Measurements from ENCODE around the gene ODF2. TPM values are rescaled to one million over a fixed set of nuclear protein-coding genes. Genes with fewer than 3 reads are reported as not detected.
"Not testable (repeated sequence)": the region's sequence is repeated elsewhere in the genome, so short reads cannot be mapped to it uniquely, and the experiment has no call there.

The ODF2 gene
- polyA plus RNA-seq, 4 donors, result 36.0 to 57.2 (median 46.6) TPM

DNA sequence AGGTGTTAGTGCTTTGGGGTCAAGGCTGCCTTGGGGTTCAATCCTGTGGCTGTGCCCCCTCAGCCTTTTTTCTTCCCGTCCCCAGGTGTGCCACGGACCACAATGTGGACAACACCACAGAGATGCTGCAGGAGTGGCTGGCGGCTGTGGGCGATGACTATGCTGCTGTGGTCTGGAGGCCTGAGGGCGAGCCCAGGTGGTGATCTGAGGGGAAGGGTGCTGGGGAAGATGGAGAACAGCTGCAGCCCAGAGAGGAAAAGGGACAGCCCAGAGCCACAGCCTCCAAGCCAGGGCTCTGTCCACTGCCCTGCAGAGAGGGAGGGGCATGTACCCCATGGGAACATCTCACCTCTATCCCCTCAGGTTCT is 33.0 kb upstream of the ODF2 start:
- no peak for DNase-seq (ENCODE audit: low read depth in 4 of 4, low spot score in 2 of 4)

DNA sequence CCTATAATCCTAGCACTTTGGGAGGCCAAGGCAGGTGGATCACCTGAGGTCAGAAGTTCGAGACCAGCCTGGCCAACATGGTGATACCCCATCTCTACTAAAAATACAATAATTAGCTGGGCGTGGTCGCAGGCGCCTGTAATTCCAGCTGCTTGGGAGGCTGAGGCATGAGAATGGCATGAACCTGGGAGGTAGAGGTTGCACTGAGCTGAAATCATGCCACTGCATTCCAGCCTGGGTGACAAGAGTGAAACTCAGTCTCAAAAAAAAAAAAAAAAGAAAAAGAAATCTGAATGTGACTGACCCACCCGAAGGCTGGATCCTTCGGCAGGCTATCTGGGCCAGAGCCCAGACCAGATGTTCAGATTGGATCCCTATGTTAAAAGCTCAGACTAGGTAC is 32.5 kb upstream of the ODF2 start:
- not testable (repeated sequence) for DNase-seq (ENCODE audit: low read depth in 4 of 4, low spot score in 2 of 4)

DNA sequence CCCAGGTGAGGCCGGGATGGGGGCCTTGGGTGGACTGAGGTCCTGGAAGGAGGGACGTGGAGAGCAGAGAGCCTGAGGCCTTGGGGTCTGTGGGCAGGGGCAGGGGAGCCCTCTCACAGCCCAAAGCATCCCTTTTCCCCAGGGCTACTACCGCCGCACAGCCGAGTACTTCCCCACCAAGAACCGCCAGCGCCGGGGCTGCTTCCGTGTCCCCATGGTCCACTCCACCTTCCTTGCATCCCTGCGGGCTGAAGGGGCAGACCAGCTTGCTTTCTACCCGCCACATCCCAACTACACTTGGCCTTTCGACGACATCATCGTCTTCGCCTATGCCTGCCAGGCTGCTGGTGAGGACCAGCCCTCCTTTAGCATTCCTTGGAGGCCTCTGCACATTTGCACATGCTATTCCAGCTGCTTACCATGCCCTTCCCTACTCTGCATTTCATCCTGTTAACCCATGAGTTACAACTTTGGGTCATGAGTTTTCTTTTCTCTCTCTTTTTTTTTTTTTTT is 31.5 kb upstream of the ODF2 start:
- no peak for DNase-seq (ENCODE audit: low read depth in 4 of 4, low spot score in 2 of 4)

DNA sequence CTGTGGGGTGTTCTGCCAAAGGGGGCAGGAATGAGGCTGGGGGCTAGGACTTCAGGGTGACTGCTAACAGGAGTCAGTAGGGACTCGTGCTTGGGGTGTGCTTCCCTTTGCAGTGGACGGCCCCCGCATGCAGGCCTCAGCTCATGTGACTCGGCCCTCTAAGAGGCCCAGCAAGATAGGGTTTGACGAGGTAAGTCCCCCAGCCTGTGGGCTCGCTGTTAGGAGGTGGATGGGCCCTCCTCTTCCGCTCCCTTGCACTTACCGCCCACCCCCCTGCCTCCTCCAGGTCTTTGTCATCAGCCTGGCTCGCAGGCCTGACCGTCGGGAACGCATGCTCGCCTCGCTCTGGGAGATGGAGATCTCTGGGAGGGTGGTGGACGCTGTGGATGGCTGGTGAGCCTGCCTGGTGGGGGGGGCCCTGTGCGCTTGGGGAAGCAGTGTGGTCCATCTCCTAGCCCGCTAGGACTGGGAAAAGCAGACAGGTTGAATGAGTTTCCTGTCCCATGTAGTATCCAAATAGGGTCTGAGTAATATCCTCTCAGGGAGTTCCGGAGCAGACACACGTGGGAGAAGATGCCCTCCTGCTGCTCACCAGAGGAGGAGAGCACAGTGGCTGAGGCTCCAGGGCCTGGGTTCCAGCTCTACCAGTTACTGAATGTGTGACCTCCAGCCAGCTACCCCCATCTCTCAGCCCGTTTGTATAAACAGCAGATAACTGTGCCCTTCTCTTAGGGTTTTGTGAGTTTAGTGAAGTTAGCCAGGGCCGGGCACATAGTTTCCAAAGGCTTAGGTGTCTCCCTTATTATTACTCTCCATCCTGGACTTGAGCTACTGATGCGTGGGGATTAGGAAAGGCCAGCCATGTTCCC is 26.9 kb upstream of the ODF2 start:
- DNase-seq (ENCODE audit: low read depth in 4 of 4, low spot score in 2 of 4), result no peak

DNA sequence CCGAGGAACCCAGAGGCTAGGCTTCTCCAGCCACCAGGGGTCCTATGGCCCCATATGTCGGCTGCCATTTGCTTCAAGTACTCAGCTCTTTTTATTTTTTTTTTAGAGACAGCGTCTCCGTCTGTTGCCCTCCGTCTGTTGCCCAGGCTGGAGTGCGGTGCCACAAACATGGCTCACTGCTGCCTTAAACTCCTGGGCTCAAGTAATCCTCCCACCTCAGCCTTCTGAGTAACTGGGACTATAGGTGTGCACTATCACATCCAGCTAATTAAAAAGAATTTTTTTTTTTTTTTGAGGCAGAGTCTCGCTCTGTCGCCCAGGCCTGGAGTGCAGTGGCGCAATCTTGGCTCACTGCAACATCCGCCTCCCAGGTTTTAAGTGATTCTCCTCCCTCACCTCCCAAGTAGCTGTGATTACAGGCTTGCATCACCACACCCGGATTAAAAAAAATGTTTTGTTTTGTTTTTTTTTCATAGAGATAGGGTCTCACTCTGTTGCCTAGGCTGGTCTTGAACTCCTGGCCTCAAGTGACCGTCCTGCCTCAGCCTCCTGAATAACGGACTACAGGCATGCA is 26.2 kb upstream of the ODF2 start:
- no peak for DNase-seq (ENCODE audit: low read depth in 4 of 4, low spot score in 2 of 4)

DNA sequence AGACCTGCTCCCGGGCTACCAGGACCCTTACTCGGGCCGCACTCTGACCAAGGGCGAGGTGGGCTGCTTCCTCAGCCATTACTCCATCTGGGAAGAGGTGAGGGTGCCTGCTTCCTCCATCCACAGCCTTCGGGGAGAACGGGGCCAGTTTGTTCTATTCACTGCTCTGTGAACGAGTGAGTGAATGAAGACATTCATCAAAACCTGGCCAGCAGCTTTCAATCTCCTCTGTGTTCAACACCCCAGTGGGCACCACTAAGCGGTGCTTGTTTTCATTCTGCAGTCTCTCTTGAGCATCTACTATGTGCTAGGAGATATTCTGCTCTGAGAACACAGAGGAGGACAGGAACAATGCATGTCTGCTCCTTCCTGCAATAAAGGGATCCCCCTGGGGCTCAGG is 24.6 kb upstream of the ODF2 start:
- no peak for DNase-seq (ENCODE audit: low read depth in 4 of 4, low spot score in 2 of 4)

DNA sequence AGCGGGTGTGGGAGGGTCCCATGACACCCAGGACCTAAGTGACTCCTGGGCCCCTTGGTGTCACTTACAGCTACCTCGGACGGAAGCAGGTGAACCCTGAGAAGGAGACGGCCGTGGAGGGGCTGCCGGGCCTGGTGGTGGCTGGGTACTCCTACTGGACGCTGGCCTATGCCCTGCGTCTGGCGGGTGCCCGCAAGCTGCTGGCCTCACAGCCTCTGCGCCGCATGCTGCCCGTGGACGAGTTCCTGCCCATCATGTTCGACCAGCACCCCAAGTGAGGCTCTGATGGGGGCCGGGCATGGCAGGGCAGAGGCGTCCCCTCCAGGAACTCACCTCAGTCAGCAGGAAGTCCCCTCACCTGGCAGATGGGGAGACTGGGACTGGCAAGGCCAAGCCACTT is 21.5 kb upstream of the ODF2 start:
- no peak for DNase-seq (ENCODE audit: low read depth in 4 of 4, low spot score in 2 of 4)

DNA sequence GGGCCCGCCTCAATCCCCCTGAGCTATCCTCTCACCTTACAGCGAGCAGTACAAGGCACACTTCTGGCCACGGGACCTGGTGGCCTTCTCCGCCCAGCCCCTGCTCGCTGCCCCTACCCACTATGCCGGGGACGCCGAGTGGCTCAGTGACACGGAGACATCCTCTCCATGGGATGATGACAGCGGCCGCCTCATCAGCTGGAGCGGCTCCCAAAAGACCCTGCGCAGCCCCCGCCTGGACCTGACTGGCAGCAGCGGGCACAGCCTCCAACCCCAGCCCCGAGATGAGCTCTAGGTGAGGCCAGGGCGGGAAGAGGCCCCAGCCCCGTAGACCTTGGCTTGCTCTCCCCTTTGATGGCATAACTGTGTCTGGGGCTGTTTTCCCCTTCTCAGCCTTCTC is 20.2 kb upstream of the ODF2 start:
- no peak for DNase-seq (ENCODE audit: low read depth in 4 of 4, low spot score in 2 of 4)

DNA sequence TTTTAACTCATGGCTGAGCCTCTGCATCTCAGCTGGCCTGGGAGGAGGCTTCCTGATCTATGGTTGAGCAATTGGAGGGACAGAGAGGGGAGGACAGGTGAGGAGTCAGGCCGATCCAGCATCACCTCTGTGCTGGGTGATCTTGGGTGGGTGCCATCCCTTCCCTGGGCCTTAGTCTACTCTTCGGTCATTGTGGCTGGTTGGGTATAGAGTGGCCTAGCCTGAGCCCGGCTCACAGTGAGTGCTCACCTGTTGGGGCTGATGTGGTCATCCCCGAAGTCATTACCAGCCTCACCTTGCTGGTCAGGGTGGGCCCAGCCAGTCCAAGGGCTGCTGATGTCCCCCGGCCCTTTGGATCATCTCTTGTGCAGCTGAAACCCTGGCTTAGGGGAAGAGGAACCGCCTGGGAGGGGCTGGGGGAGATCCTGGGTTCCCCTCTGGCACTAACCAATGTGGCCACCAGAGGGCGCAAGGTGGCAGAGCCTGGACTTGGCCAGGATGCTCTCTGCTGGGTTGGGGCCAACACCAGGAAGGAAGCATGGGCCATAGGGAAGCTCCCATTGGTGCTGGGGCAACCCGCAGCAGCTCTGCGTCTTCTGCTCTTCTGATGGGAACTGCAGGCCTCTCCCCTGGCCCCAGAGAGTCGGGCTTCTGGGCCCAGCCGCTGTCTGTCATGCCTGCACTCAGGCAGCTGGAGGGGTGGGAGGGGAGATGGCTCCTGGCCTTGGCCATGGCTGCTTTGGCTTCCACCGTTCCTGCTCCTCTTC is 17.3 kb upstream of the ODF2 start:
- no peak for DNase-seq (ENCODE audit: low read depth in 4 of 4, low spot score in 2 of 4)

DNA sequence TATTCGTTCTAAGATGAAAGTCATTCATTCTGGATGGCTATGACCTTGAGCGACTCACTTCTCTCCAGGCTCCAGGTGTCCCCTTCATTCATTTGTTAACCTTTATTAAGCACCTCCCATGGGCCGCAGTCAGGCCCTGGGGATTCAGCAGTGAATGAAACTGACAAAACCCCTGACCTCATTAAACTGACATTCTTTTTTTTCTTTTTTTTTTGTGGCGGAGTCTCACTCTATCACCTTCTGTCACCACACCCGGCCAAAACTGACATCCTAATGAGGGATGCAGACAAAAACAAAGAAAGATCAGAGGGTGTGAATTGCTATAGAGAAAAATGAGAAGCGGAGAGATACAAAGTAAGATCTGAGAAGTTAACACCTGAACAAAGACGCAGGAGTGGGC is 16.5 kb upstream of the ODF2 start:
- no peak for DNase-seq (ENCODE audit: low read depth in 4 of 4, low spot score in 2 of 4)

DNA sequence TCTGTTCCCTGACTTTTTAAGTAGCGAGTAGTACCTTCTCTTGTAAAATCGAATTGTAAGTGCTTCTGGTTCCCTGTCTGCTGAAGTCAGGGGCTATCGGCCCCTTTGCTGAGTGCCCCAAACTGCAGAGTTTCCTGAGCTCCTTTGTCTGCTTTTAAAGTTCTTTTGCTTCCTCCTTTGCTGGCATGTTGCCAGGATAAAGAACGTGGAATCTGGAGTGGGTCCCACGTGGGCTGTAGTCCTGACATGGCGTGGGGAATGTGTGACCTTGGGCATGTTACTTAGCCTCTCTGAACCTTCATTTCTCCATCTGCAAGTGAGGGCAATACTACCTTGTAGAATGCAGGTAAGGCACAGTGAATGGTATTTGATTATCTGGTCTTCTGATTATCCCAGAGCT is 13.7 kb upstream of the ODF2 start:
- no peak for DNase-seq (ENCODE audit: low read depth in 4 of 4, low spot score in 2 of 4)

DNA sequence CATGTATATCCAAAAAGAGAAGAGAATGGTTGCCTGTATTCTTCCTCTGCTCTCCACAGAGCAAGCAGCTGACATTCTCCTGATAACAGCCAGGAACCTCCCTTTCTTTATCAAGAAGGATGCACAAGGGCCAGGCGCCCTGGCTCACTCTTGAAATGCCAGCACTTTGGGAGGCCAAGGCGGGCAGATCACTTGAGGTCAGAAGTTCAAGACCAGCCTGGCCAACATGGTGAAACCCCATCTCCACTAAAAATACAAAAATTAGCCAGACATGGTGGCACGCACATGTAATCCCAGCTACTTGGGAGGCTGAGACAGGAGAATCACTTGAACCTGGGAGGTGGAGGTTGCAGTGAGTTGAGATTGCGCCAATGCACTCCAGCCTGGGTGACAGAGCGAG is 9.3 kb upstream of the ODF2 start:
- DNase-seq (ENCODE audit: low read depth in 4 of 4, low spot score in 2 of 4), result not testable (repeated sequence)

DNA sequence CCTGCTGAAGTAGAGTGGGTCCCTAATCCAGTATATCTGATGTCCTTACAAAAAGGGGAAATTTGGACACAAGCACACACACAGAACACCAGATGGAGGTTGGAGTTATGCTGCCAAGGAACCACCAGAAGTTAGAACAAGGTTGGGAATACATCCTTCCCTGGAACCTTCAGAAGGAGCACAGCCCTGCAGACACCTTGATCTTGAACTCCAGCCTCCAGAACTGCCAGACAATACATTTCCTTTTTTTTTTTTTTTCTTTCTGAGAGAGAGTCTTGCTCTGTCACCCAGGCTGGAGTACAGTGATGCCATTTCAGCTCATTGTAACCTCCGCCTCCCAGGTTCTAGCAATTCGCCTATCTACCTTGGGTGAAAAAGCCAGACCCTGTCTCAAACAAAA is 7.1 kb upstream of the ODF2 start:
- no peak for DNase-seq (ENCODE audit: low read depth in 4 of 4, low spot score in 2 of 4)

DNA sequence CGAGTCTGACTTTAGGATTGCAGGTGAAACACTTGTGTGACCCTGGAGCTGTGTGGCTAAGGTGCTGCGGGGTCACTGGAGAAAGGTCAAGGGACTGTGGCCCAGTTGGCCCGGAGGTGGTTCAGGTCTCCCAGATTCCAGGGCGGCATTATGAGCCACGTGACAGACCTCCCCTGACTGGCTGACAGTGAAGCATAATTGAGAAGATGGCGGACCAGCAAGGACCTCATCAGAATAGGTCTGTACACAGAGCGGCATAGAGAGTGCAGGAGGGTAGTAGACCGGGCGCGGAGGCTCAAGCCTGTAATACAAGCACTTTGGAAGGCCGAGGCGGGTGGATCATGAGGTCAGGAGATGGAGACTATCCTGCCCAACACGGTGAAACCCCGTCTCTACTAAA is 815 bp upstream of the ODF2 start:
- DNase-seq (ENCODE audit: low read depth in 4 of 4, low spot score in 2 of 4), result no peak

DNA sequence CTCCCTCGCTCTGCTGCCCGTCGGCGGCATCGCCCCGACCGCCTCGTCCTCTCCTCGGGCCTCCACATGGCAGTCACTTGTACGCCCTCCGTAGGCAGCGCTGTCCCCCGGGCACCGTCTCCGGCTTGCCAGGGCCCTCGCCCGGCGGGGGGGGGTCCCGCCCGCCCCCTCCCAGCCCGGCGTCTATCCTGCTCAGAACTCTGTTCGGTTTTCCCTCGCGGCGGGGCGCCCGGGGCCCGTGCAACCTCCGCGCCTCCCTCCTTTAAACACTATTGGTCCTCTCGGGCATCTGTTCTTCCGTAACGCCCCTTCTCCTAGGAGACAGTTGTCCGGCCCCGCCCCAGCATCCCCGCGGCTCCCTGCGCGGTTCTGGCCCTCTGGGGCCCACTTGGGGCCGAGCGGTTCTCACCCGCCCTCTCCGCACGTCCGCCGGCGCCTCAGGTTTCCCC is 831 bp downstream of the ODF2 start:
- peak in 2 of 4 donors; percentile 28 to 32 for DNase-seq (ENCODE audit: low read depth in 4 of 4, low spot score in 2 of 4)

DNA sequence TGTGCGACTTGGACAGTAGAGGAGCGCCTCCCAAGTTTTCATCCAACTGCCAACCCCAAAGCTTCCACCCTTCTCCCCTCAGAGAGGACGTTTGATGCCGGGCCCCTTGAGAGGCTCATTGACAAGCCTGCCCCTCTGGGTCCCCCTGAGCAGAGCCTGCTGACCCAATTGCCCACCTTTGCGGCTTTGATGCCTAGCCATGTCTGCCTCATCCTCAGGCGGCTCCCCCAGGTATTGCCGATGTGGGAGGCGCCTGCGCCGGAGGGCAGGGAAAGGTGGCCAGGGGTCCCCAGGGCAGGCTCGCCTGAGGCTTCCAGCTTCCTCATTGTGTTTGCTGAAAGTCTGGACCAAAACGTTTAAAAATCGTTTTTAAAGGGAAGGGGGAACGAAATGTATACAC is 1.4 kb downstream of the ODF2 start:
- no peak for DNase-seq (ENCODE audit: low read depth in 4 of 4, low spot score in 2 of 4)

DNA sequence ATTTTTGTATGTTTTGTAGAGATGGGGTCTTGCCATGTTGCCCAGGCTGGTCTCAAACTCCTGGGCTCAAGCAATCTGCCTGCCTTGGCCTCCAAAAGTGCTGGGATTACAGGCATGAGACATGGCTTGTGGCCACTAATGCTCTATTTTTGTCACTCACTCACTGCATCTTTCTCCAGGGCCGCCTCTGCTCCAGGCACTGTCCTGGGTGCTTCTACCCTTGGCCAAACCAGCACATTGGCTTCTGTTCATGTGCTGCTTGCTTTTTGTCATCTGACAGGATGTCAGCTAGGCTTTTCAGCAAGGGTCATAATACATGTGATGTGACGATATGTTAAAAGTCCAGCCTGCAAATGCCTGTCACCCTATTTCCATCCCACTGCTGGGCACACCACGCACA is 3.2 kb downstream of the ODF2 start:
- DNase-seq (ENCODE audit: low read depth in 4 of 4, low spot score in 2 of 4), result no peak

DNA sequence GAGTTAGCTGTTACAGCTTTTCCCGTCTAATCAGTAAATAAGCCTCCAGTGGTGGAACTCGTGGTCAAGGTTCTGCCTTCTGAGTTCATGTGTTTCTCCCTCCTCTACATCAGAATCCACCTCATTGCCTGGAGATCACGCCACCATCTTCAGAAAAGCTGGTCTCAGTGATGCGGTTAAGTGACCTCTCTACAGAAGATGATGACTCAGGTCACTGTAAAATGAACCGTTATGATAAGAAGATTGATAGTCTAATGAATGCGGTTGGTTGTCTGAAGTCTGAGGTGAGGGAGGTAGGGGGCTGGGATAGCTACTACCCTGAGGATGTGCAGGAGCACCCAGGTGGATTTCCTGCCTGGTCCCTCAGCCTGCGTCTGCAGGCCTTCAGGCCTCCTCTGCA is 13.3 kb downstream of the ODF2 start:
- no peak for DNase-seq (ENCODE audit: low read depth in 4 of 4, low spot score in 2 of 4)

DNA sequence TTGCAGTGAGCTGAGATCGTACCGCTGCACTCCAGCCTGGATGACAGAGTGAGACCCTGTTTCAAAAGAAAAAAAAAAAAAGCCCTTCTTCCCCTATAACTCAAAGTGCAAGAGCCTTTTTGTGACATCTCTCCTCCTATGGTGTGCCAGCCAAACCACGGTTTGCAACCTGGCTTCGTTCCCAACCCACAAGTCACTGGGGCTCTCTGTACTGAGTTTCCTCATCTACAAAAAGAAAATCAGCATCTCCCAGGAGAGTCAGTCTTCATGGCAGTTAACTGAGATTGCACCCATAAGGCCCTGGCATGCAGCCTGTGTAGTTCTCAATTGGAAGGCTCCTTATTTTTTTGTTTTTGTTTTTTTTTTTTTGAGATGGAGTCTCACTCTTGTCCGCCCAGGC is 14.8 kb downstream of the ODF2 start:
- no peak for DNase-seq (ENCODE audit: low read depth in 4 of 4, low spot score in 2 of 4)

DNA sequence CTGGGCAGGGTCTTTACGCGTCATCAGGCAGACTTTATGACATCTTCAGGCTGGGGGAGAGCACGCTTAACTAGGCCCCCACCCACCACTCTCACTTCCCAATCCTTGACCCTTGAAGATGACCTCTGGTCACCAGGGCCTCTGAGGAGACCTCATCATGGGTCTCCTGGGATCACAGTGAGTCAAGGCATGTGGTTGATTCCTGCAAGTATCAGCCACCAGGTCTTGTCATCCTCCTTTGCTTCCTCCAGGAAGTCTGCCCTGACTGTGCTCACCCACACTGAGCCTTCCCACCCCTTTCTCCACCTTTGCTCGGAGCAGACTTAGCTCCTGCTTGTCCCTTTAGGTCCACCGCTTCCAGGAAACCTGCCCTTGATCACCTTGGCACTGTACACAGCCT is 17.3 kb downstream of the ODF2 start:
- DNase-seq (ENCODE audit: low read depth in 4 of 4, low spot score in 2 of 4), result no peak

DNA sequence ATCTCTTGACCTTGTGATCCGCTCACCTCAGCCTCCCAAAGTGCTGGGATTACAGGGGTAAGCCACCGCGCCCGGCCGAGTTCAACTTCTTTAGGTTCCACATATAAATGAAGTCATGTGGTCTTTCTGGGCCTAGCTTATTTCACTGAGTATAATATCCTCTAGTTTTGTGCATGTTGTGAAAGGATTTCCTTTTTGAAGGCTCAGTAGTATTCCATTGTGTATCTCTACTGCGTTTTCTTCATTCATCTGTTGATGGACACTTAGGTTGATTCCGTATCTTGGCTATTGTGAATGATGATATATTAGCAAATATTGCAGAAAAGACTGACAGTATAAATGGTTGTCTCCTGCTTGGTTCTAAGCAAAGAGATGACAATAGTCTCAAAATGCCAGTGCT is 20.1 kb downstream of the ODF2 start:
- no peak for DNase-seq (ENCODE audit: low read depth in 4 of 4, low spot score in 2 of 4)

DNA sequence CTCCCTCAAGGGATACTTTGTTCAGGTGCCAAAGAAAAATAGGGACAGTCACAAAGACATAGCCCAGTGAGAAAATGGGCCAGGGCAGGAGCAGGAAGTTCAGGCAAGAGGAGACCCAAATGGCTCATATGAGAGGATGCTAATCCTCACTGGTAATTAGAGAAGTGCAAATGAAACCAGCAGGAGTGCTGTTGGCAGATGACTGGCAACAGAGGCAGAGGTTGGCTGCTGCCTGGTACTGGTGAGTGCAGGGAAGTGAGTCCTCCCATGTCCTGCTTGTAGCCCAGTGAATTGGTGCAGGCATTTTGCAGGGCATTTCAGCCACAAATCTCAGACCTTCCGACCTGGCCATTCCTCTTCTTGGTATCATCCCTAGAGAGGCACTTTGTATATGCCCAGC is 23.5 kb downstream of the ODF2 start:
- no peak for DNase-seq (ENCODE audit: low read depth in 4 of 4, low spot score in 2 of 4)

Measured in left renal cortex interstitium (tissue), 4 donors.